A549 (cell line): ENCODE measurements around the gene CRADD.

Experiments
- CTCF ChIP-seq: fragments of >200 bp; sonication (Bioruptor Twin); formaldehyde crosslinking; IDR thresholded peaks from 3 replicates; pipeline ENCODE4 v1.5.1; 2016
- EP300 ChIP-seq, 2 experiments: fragments of >200 bp; sonication (Bioruptor Twin); formaldehyde crosslinking; IDR thresholded peaks; 2 replicates in 1 of 2; 3 replicates in 1 of 2; pipeline ENCODE4 v1.6.1; 2016 to 2017
- HOXB13 ChIP-seq: fragments of 250-450 bp; sonication (Bioruptor Pico); IDR thresholded peaks from 2 replicates; pipeline ENCODE4 v1.5.0; 2020; ENCODE audit warnings: low read depth, mild to moderate bottlenecking, moderate library complexity
- POLR2A ChIP-seq: IDR thresholded peaks from 2 replicates; pipeline ENCODE4 v1.6.1; 2012; ENCODE audit warnings: mild to moderate bottlenecking, low read length
- POLR2AphosphoS2 ChIP-seq: conservative IDR thresholded peaks from 2 replicates; pipeline ENCODE4 v1.6.1; 2012; ENCODE audit warnings: low read length, improper control_type of control experiment, inconsistent platforms

GRCh38 chr12:93741659-93742109 is 64.5 kb downstream of the CRADD start:
- TF ChIP-seq POLR2AphosphoS2, result no peak
- no peak for TF ChIP-seq EP300 (IDR thresholded peaks at IDR 0.05)
- no peak for TF ChIP-seq POLR2A
- no peak for TF ChIP-seq HOXB13 (CRISPR knock-in tag)
- no peak for TF ChIP-seq CTCF
